Neutrophil (primary cell): Measurements from ENCODE around the gene CYP26B1.

Source experiments
- H3K27ac ChIP-seq: fragments of 200-600 bp; sonication (generic); 2 replicates; pipeline ENCODE4 v1.5.1; 2016; ENCODE audit warnings: mild to moderate bottlenecking, moderate library complexity
- H3K27me3 ChIP-seq: fragments of 200-600 bp; sonication (generic); 2 replicates; pipeline ENCODE4 v1.6.0; 2016; ENCODE audit warnings: mild to moderate bottlenecking
- H3K36me3 ChIP-seq: fragments of 200-600 bp; sonication (generic); 2 replicates; pipeline ENCODE4 v1.5.1; 2017
- H3K4me1 ChIP-seq, 2 experiments: fragments of 200-600 bp in 1 of 2; sonication (generic) in 1 of 2; 1 replicate in 1 of 2; 2 replicates in 1 of 2; pipeline versions ENCODE4 v1.5.1 to v1.6.1; 2013 to 2016; ENCODE audit warnings: low read depth in 1 of 2, low read length in 1 of 2, mild to moderate bottlenecking in 1 of 2, moderate library complexity in 1 of 2; ENCODE audit not compliant: control insufficient read depth in 1 of 2, insufficient read depth in 1 of 2
- H3K4me3 ChIP-seq, 2 experiments: fragments of 200-600 bp in 1 of 2; sonication (generic) in 1 of 2; 1 replicate in 1 of 2; 2 replicates in 1 of 2; pipeline ENCODE4 v1.5.1; 2013 to 2016; ENCODE audit warnings: low read depth in 1 of 2, low read length in 1 of 2, mild to moderate bottlenecking in 1 of 2, moderate library complexity in 1 of 2
- H3K9me3 ChIP-seq: fragments of 200-600 bp; sonication (generic); 2 replicates; pipeline ENCODE4 v1.5.1; 2016
- CTCF ChIP-seq: fragments of 200-600 bp; sonication (generic); IDR thresholded peaks from 2 replicates; pipeline ENCODE4 v1.5.1; 2016; ENCODE audit warnings: antibody characterized with exemption

The CYP26B1 gene

DNA sequence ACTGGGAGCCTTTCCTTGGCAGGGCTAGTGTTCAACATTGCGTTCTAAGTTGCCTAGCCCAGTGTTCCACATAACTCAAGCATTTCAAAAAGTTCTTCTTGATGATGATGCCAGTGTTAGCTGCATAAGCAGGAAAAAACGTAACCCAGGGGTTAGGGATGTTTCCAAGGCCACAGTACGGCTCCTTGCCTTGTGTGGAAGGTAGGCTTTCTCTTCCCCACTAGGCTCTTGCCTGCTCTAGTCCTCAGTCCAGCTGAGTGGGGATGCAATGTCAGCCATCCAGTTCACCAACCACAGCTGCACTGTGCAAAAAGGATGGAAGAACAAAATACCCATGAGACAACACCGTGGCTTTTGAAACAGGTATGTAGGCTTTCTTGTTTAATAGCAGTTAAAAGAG, 28.0 kb upstream of the CYP26B1 start:
- Histone ChIP-seq H3K4me3 (no peak overlapping the region), H3K27me3 (no peaks in the 10 kb centered on the region), H3K27ac (no peak overlapping the region), H3K4me1 (no peaks in the 10 kb centered on the region), H3K9me3 (no peaks in the 10 kb centered on the region), H3K36me3 (no peaks in the 10 kb centered on the region)
- TF ChIP-seq CTCF = no peak

DNA sequence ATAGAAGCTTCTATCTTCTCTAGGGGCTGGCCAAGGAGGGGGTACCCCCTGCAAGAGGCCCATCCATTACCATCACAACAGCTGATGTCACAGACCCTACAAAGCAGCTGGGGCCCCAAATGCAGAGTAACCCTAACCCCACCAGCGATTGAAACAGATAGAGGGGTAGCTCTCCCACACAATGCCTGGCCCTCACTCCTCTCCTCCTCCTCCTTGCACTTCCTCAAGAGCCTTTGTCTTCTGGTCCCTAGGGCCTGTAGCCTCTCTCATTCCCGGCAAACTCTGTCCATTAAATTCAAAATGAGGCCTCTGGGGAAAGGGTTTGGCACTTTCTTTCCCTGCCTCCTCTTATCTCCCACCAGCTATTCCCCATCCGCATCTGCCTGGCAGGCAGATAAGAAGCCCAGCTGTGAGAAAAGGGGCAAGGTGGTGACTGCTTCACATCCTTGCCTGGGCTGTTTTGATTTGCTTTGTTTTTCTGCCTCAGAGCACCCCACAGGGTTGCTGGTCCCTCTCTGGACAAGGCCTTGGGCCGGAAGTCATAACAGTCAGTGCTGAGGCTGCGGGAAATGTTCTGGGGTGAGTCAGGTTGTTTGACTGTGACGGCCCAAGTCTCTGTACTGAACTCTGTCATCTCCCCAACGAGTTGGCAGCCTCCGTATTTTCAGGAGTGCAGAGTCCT, 26.1 kb upstream of the CYP26B1 start:
- no peaks in the 10 kb centered on the region for H3K36me3 ChIP-seq
- H3K9me3 ChIP-seq = no peaks in the 10 kb centered on the region
- no peak overlapping the region for H3K4me3 ChIP-seq
- no peak for TF ChIP-seq CTCF
- no peaks in the 10 kb centered on the region for H3K4me1 ChIP-seq
- no peak overlapping the region for H3K27ac ChIP-seq
- H3K27me3 ChIP-seq = peaks cover 8% of the 10 kb centered on the region

DNA sequence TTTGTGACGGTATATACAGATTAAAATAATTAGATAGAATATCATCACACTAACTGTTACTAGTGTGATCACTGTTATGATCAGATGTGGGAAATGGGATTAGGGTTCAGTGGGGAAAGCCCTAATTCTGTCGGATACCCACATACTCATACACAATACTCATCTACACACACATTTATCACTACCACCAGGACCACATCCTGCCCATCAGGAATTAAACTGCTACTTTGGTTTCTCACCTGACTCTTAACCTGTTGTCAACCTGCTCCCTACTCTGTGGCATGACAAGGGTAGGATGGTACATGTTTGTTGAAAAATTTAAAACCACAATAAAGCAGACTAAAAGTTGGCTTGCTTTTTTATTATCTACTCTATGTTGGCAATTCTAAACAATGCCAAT, 24.8 kb upstream of the CYP26B1 start:
- H3K4me3 ChIP-seq = no peak overlapping the region
- no peak for TF ChIP-seq CTCF
- H3K9me3 ChIP-seq = no peaks in the 10 kb centered on the region
- H3K27me3 ChIP-seq = peaks cover 10% of the 10 kb centered on the region
- H3K36me3 ChIP-seq = no peaks in the 10 kb centered on the region
- H3K27ac ChIP-seq = no peak overlapping the region
- no peaks in the 10 kb centered on the region for H3K4me1 ChIP-seq

DNA sequence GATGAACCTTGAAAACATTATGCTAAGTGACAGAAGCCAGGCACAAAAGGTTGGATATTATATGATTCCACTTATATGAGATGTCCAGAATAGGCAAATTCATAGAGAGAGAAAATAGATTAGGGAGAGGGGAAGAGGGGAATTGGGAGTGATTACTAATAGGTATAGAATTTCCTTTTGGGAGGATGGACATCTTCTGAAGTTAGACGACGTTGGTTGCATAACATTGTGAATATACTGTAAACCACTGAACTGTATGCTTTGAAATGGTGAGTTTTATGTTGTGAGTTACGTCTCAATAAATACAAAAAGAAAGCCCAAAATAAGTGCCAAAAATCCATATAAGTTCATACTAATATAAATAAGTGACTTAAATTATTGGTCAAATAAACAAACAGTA, 18.6 kb upstream of the CYP26B1 start:
- Histone ChIP-seq H3K4me3 (no peak overlapping the region), H3K9me3 (no peaks in the 10 kb centered on the region), H3K4me1 (peaks cover 0 to 3% of the 10 kb centered on the region in 2 experiments), H3K36me3 (no peaks in the 10 kb centered on the region), H3K27ac (no peak overlapping the region), H3K27me3 (peaks cover 42% of the 10 kb centered on the region)
- TF ChIP-seq CTCF = no peak

- H3K27ac ChIP-seq = no peak overlapping the region
- H3K27me3 ChIP-seq = peaks cover 47% of the 10 kb centered on the region
- no peaks in the 10 kb centered on the region for H3K36me3 ChIP-seq
- peaks cover 0 to 3% of the 10 kb centered on the region in 2 experiments for H3K4me1 ChIP-seq
- no peak overlapping the region for H3K4me3 ChIP-seq
- no peaks in the 10 kb centered on the region for H3K9me3 ChIP-seq
- TF ChIP-seq CTCF = no peak
These were observed 18.1 kb upstream of the CYP26B1 start for GRCh38 chr2:72165792-72166191.
